NCI-H526 (cell line): Measurements from ENCODE around the gene MAP7D1.
"Not testable (repeated sequence)": the region's sequence is repeated elsewhere in the genome, so short reads cannot be mapped to it uniquely, and the experiment has no call there.

Experiments
- DNase-seq, 2 experiments: peaks; one replicate each; lab custom pipeline; 2025; lab: John Stamatoyannopoulos, UW

The MAP7D1 gene

GRCh38 chr1:36151845-36152203 lies 4.1 kb upstream of the MAP7D1 start:
- DNase-seq = no peak

DNA sequence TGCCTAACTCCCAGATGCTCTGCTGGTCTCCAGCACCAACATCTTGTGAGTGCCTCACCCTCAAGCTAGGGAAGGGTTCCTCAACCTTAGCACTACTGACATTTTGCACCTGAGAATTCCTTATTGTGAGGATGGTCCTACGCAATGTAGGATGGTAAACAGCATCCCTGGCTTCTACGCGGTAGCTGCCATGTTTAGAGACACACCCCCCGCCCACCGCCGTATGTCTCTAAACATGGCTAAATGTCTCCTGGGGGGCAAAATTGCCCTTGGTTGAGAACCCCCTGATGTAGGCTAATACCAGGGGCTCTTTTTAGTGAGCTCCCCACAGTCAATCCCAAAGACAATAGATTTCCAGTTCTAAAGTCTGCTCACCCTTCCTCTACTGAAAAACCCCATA lies 2.5 kb upstream of the MAP7D1 start:
- DNase-seq = no peak

GRCh38 chr1:36154335-36154734 lies 1.6 kb upstream of the MAP7D1 start:
- no peak for DNase-seq

DNA sequence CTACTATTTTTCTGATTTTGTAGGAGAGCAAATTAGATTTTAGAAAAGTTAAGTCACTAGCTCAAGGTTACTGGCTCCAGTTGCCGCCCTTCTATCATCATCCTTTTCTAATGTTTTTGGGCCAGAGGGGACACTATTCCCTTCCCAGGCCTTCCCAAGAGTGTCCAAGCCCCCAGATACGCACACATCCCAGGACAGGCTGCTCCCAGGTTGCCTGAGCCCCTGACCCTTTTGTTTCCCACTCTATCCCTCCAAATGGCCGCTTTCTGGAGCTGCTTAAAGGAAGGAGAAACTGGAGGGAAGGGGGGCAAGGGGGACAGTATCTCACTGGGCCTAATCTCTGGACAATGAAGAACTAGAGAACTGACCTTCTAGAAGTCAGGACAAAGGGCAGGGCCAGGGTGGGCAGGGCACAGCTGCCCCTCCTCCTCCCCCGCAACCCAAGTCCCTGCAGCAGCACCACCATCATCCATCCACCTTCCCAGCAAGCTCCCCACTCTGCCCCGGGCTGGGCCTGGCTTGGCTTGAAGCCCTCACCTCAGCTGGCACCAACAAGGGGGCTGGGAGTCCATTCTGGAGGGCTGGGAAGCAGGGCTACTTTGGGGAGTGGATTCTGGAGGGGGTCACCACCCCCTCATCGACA lies 1.1 kb upstream of the MAP7D1 start:
- DNase-seq = peak in 1 of 2 experiments; percentile 60

- peak; percentile 72 to 94 for DNase-seq
These were observed 562 bp downstream of the MAP7D1 start for GRCh38 chr1:36156329-36157114.

DNA sequence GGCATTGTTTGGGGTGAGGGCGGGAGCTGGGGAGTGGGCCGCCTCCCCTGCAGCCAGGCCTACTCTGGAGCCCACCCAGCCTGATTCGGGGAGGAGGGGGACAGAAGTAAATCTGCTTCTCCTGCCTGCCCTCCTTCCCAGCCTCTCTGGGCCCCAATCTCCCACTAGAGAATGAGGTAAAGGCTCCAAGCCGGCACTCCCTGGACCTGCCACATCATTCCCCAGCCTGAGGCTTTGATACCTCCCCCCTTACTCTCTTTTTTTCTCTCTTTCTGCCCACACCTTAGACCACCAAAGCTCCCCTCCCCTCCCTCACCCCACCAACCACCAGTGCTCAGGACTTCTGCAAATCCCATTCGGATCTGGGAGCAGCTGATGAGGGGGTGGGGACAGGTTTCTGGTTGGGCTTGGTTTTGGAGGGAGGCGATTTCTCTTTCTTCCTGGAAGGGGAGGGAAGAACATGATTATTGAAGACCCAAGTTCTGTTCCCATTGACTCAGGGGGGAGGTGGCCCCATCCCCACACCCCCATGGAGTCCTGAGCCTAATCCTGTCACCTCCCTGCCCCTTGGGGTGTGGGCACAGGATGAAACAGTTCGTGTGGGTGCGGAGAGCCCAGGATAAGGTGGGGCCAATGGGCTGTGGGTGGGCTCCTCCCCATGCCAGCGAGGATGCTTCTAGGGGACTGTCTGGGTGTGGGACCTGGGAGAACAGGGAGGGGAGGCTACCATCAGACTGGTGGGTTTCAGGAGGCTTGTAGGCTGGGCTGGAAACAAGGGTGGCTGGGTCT lies 1.3 kb downstream of the MAP7D1 start:
- DNase-seq = peak in 1 of 2 experiments; percentile 60

GRCh38 chr1:36157973-36158826 lies 2.2 kb downstream of the MAP7D1 start:
- DNase-seq = no peak

- DNase-seq = not testable (repeated sequence)
These were observed 2.9 kb downstream of the MAP7D1 start for GRCh38 chr1:36158827-36159252.

GRCh38 chr1:36159614-36160387 lies 3.8 kb downstream of the MAP7D1 start:
- no peak for DNase-seq

DNA sequence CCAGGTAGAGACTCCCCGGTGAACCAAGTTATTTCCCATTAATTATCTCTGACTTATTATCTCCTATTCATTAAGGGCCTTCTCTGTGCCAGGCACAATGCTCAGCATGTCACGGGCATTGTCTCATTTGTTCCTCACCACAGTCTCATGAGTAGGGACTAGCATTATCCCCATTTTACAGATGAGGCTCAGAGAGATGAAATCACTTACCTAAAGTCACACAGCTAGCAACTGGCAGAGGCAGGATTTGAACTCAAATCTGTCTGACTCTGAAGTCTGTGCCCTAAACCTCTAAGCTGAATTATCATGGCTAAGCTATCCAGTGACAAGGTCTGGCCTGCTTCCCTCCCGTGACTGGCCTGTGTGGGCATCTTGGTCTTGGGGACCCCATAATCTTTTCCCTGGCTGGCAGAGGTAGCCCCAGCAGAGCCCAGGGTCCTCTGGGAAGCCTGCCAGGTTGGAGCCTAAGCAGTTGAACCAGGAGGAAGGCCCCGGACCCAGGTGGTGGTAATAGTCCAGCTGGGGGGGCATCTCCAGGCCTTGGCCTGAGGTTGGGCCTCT lies 4.5 kb downstream of the MAP7D1 start:
- no peak for DNase-seq

GRCh38 chr1:36160949-36161485 lies 5.1 kb downstream of the MAP7D1 start:
- DNase-seq = no peak

GRCh38 chr1:36161641-36162531 lies 5.9 kb downstream of the MAP7D1 start:
- no peak for DNase-seq

DNA sequence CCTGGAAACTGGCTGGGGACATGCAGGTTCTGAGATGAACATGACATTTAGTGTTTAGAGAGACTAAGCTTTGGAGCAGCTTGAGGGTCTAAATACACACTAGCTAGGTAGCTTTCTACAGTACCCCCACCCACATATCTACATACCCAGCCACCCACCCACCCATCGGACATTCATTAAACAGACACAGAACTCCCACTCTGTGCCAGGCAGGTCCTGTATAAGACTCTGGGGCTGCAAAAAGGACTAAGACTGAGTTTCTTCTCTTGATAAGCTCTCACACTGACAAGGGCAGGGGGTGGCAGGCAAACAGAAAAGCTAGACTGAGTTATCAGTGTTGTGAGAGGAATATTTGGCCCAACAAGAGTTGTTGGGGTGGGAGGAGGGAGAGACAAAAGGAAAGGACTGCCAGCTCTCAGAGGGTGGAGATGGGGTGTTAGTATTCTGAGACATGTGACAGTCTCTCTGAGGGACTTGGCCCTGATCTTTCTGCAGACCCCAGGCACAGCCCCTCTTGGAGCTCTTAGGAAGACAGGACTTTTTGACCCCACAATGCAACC lies 6.8 kb downstream of the MAP7D1 start:
- no peak for DNase-seq

DNA sequence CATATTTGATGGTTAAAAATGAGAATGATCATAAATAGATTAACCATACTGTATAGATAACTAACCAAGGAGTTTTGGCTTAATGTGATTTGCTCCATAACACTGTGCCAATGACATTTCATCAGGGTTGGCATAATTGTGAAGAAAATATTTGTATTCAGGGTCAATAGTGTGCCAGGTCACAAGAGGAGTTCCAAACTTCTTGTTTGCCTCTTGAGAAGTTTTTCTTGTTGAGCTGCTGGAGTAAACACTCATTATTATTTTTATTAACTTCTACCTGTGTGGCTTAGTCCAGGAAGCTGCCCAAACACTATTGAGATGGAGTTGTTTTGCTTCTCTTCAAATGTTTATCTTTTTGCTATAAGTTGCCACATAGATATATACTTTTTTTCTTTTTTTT lies 7.5 kb downstream of the MAP7D1 start:
- no peak for DNase-seq

GRCh38 chr1:36164361-36164760 lies 8.4 kb downstream of the MAP7D1 start:
- DNase-seq = no peak

GRCh38 chr1:36165145-36165544 lies 9.2 kb downstream of the MAP7D1 start:
- no peak for DNase-seq

DNA sequence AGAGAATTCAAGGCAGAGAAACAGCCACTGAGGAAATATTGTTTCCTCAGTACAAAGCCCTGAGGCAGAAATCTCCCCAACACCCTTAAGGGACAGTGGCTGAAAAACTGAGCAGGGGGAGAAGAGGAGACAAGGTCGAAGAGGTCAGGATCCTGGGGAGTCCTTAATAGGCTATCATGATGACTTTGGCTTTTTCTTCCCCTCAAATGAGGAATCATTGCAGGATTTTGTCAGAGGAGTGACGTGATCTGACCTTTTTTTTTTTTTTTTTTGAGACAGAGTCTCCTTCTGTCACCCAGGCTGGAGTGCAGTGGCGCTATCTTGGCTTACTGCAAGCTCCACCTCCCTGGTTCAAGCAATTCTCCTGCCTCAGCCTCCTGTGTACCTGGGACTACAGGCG lies 10.2 kb downstream of the MAP7D1 start:
- no peak for DNase-seq

DNA sequence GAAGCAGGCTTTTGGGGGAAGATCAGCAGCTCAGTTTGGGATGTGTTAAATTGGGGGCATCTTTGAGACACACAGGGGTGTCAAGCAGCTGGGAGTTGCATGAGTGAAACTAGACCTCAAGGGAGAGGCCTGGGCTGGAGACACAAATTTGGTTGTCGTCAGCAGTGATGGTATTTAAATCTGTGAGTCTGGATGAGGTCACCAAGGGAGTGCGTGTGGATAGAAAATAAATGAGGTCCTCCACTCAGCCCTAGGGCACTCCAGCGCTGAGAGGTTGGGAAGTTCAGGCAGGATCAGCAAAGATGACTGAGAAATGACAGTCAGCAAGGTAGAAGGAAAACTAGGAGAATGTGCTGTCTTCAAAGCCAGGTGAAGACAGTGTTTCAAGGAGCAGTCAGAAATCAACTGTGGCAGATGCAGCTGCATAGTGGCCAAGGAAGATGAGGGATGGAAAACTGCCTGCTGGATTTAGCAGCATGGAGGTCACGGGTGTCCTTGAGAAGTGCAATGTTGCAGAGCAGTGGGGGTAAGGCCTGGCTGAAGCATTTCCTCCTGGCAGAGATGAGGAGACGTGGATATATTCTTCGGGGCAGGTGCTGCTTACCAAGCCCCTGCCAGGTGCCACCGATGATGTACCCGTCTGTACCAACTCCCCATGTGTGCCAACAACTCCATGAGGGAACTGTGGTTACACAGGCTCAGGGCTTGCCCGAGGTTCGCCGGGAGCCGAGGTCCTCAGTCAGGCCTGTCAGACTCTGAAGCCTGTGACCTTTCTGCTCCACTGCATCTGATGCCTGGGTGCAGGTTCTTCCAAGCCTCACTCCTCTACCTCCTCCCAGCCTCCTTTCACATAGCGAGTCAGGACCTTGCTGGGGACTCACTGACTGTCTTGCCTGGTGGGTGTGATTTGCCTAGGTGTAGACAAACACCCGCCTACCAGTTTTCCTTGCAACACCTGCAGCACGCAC lies 11.3 kb downstream of the MAP7D1 start:
- DNase-seq = no peak
